Neural progenitor cell (in vitro differentiated cells): ENCODE data around the gene RAB6A. TPM values are rescaled to one million over a fixed set of nuclear protein-coding genes. Genes with fewer than 3 reads are reported as not detected.
"Not testable (repeated sequence)": the region's sequence is repeated elsewhere in the genome, so short reads cannot be mapped to it uniquely, and the experiment has no call there.

Experiments used
- DNase-seq: peaks from one replicate; pipeline ENCODE4 v3.0.0-alpha.2; 2016; ENCODE audit warnings: low spot score
- H2AFZ ChIP-seq: fragments of 200-600 bp; sonication (generic); replicated peaks from 2 replicates; pipeline ENCODE4 v1.6.1; 2016; ENCODE audit warnings: antibody characterized with exemption
- H3F3A ChIP-seq: fragments of 200-600 bp; sonication (generic); 2 replicates; pipeline ENCODE4 v1.6.1; 2016; ENCODE audit warnings: antibody characterized with exemption, low read depth
- H3K27ac ChIP-seq: fragments of 200-600 bp; sonication (generic); 2 replicates; pipeline ENCODE4 v1.5.1; 2016; ENCODE audit warnings: mild to moderate bottlenecking
- H3K27me3 ChIP-seq: fragments of 200-600 bp; sonication (generic); 2 replicates; pipeline ENCODE4 v1.6.1; 2016; ENCODE audit warnings: mild to moderate bottlenecking, moderate library complexity
- H3K36me3 ChIP-seq: fragments of 200-600 bp; sonication (generic); 2 replicates; pipeline ENCODE4 v1.5.1; 2016
- H3K4me1 ChIP-seq: fragments of 200-600 bp; sonication (generic); 2 replicates; pipeline ENCODE4 v1.6.1; 2016; ENCODE audit warnings: mixed run types
- H3K4me2 ChIP-seq: fragments of 200-600 bp; sonication (generic); 2 replicates; pipeline ENCODE4 v1.6.1; 2016
- H3K4me3 ChIP-seq: fragments of 200-600 bp; sonication (generic); 2 replicates; pipeline ENCODE4 v1.5.1; 2016
- H3K79me2 ChIP-seq: fragments of 200-600 bp; sonication (generic); 2 replicates; pipeline ENCODE4 v1.6.1; 2016; ENCODE audit warnings: low read depth
- H3K9ac ChIP-seq: fragments of 200-600 bp; sonication (generic); 2 replicates; pipeline ENCODE4 v1.6.1; 2016
- H3K9me3 ChIP-seq: fragments of 200-600 bp; sonication (generic); 2 replicates; pipeline ENCODE4 v1.5.1; 2016; ENCODE audit warnings: low read depth
- H4K20me1 ChIP-seq: fragments of 200-600 bp; sonication (generic); 2 replicates; pipeline ENCODE4 v1.6.1; 2016; ENCODE audit warnings: low read depth
- H3K27ac Mint-ChIP-seq: 3 replicates; pipeline ENCODE4 v1.8.0; 2021; ENCODE audit warnings: mixed read lengths
- H3K27me3 Mint-ChIP-seq: 2 replicates; pipeline ENCODE4 v1.8.0; 2022; ENCODE audit warnings: low read depth, mild to moderate bottlenecking, inconsistent platforms, moderate library complexity, mixed read lengths; ENCODE audit not compliant: insufficient read depth
- H3K36me3 Mint-ChIP-seq: 3 replicates; pipeline ENCODE4 v1.8.0; 2021; ENCODE audit warnings: mixed read lengths
- H3K4me1 Mint-ChIP-seq: 3 replicates; pipeline ENCODE4 v1.8.0; 2021; ENCODE audit warnings: mixed read lengths
- H3K4me3 Mint-ChIP-seq: 3 replicates; pipeline ENCODE4 v1.8.0; 2021; ENCODE audit warnings: mild to moderate bottlenecking, moderate library complexity, mixed read lengths
- H3K9me3 Mint-ChIP-seq: 3 replicates; pipeline ENCODE4 v1.8.0; 2020; ENCODE audit warnings: mixed read lengths
- EZH2 ChIP-seq: fragments of 200-600 bp; sonication (generic); IDR thresholded peaks from 2 replicates; pipeline ENCODE4 v1.6.1; 2017; ENCODE audit warnings: antibody characterized with exemption, mild to moderate bottlenecking, moderate library complexity
- EZH2phosphoT487 ChIP-seq: fragments of 200-600 bp; sonication (generic); IDR thresholded peaks from 2 replicates; pipeline ENCODE4 v1.6.1; 2017; ENCODE audit warnings: antibody characterized with exemption
- total RNA-seq: library from RNA; depleted of rRNA; stranded (reverse); fragments of >200 nt; gene quantifications from 2 replicates; pipeline ENCODE4 v1.2.3, GENCODE V29; 2015; ENCODE audit warnings: low replicate concordance
- TF ChIP-seq, protein P1 (sequence below): fragments of 200-600 bp; sonication (generic); IDR thresholded peaks from 2 replicates; pipeline ENCODE4 v1.5.1; 2017; ENCODE audit warnings: antibody characterized with exemption, mild to moderate bottlenecking

The RAB6A gene
- total RNA-seq, 1 donor from 2014 or later, result 54.7 TPM

GRCh38 chr11:73680687-73681086, 80.2 kb downstream of the RAB6A start:
- no peak for TF ChIP-seq EZH2phosphoT487
- no peak for TF ChIP-seq EZH2
- TF ChIP-seq, protein P1, sequence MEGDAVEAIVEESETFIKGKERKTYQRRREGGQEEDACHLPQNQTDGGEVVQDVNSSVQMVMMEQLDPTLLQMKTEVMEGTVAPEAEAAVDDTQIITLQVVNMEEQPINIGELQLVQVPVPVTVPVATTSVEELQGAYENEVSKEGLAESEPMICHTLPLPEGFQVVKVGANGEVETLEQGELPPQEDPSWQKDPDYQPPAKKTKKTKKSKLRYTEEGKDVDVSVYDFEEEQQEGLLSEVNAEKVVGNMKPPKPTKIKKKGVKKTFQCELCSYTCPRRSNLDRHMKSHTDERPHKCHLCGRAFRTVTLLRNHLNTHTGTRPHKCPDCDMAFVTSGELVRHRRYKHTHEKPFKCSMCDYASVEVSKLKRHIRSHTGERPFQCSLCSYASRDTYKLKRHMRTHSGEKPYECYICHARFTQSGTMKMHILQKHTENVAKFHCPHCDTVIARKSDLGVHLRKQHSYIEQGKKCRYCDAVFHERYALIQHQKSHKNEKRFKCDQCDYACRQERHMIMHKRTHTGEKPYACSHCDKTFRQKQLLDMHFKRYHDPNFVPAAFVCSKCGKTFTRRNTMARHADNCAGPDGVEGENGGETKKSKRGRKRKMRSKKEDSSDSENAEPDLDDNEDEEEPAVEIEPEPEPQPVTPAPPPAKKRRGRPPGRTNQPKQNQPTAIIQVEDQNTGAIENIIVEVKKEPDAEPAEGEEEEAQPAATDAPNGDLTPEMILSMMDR, result no peak
- peaks cover 16% of the 10 kb centered on the region for H3K36me3 Mint-ChIP-seq
- H3K27me3 Mint-ChIP-seq, result peaks cover 3% of the 10 kb centered on the region
- no peaks in the 10 kb centered on the region for H3K36me3 ChIP-seq
- no peak overlapping the region for H3K27ac ChIP-seq
- no peaks in the 10 kb centered on the region for H3K9me3 Mint-ChIP-seq
- no peak overlapping the region for H2AFZ ChIP-seq
- H3K4me3 ChIP-seq, result no peak overlapping the region
- DNase-seq, result no peak
- no peaks in the 10 kb centered on the region for H3K4me1 ChIP-seq
- H3K4me1 Mint-ChIP-seq, result no peaks in the 10 kb centered on the region
- no peak overlapping the region for H3K27ac Mint-ChIP-seq
- H3K79me2 ChIP-seq, result no peaks in the 10 kb centered on the region
- H3F3A ChIP-seq, result no peaks in the 10 kb centered on the region
- no peaks in the 10 kb centered on the region for H3K9me3 ChIP-seq
- H3K4me3 Mint-ChIP-seq, result no peak overlapping the region
- no peak overlapping the region for H3K4me2 ChIP-seq
- H3K9ac ChIP-seq, result no peak overlapping the region
- no peaks in the 10 kb centered on the region for H4K20me1 ChIP-seq
- H3K27me3 ChIP-seq, result no peaks in the 10 kb centered on the region

DNA sequence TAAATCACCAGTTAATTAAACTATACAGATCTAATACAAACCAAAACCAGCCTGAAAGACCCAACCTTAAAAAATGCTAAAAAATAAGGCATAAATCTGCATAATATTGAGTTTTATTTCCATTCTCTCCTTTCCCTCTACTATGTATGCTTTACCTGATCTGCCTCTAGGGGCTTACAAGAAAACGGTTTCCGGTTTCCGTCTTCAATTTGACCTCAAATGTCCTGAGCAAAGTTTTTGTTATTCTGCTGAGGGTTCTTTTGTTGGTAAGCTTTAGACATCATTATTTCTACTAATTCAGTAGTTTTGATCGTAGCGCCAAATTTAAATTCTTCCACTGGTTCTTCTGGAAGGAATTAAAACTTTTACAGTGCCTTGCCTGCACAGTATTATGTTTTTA, 84.3 kb downstream of the RAB6A start:
- H3K36me3 ChIP-seq, H3K27ac ChIP-seq, H3K9me3 Mint-ChIP-seq, H4K20me1 ChIP-seq, H3K9ac ChIP-seq, H3K27me3 Mint-ChIP-seq, H3K4me1 Mint-ChIP-seq, H3K27ac Mint-ChIP-seq, DNase-seq, H3K4me1 ChIP-seq, H3K9me3 ChIP-seq, H3K27me3 ChIP-seq, H3K4me3 ChIP-seq, H3K4me3 Mint-ChIP-seq, H2AFZ ChIP-seq, H3F3A ChIP-seq, H3K4me2 ChIP-seq, H3K79me2 ChIP-seq: not testable (repeated sequence)
- TF ChIP-seq, protein P1, result peak; percentile 25
- H3K36me3 Mint-ChIP-seq, result peaks cover 12% of the 10 kb centered on the region

DNA sequence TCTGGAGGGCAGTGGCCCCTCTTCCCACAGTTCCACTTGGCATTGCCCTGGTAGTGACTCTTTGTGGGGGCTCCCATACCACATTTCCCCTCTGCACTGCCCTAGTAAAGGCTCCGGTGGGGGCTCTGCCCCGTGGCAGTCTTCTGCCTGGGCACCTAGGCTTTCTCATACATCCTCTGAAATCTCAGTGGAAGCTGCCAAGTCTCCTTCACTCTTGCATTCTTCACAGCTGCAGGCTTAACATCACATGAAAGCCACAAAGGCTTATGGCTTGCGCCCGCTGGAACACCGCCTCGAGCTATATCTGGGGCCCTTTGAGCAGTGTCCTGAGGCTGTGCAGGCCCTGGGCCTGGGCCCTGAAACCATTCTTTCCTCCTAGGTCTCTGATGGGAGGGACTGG, 89.2 kb downstream of the RAB6A start:
- Mint-ChIP-seq H3K36me3 (peaks cover 7% of the 10 kb centered on the region), H3K4me3 (no peak overlapping the region), H3K27ac (no peak overlapping the region), H3K4me1 (no peaks in the 10 kb centered on the region), H3K9me3 (no peaks in the 10 kb centered on the region), H3K27me3 (peaks cover 2% of the 10 kb centered on the region)
- no peak overlapping the region for H3K27ac ChIP-seq
- no peaks in the 10 kb centered on the region for H3F3A ChIP-seq
- H3K9ac ChIP-seq, result no peak overlapping the region
- H2AFZ ChIP-seq, result no peak overlapping the region
- H3K9me3 ChIP-seq, result no peaks in the 10 kb centered on the region
- no peaks in the 10 kb centered on the region for H3K4me1 ChIP-seq
- DNase-seq, result no peak
- no peaks in the 10 kb centered on the region for H3K79me2 ChIP-seq
- H3K4me3 ChIP-seq, result no peak overlapping the region
- no peak overlapping the region for H3K4me2 ChIP-seq
- TF ChIP-seq EZH2phosphoT487, result no peak
- TF ChIP-seq, protein P1, result no peak
- TF ChIP-seq EZH2, result no peak
- H3K36me3 ChIP-seq, result no peaks in the 10 kb centered on the region
- no peaks in the 10 kb centered on the region for H4K20me1 ChIP-seq
- H3K27me3 ChIP-seq, result no peaks in the 10 kb centered on the region

- Histone ChIP-seq H3K4me2 (no peak overlapping the region), H3K9me3 (no peaks in the 10 kb centered on the region), H3K9ac (no peak overlapping the region), H3K27ac (no peak overlapping the region), H2AFZ (no peak overlapping the region), H3K4me1 (no peaks in the 10 kb centered on the region), H3K36me3 (no peaks in the 10 kb centered on the region), H3K4me3 (no peak overlapping the region), H3K27me3 (no peaks in the 10 kb centered on the region), H3K79me2 (no peaks in the 10 kb centered on the region), H4K20me1 (no peaks in the 10 kb centered on the region), H3F3A (no peaks in the 10 kb centered on the region)
- no peak for DNase-seq
- Mint-ChIP-seq H3K4me3 (no peak overlapping the region), H3K27me3 (peaks cover 2% of the 10 kb centered on the region), H3K9me3 (no peaks in the 10 kb centered on the region), H3K27ac (no peak overlapping the region), H3K36me3 (peaks cover 4% of the 10 kb centered on the region), H3K4me1 (no peaks in the 10 kb centered on the region)
- TF ChIP-seq EZH2phosphoT487, result no peak
- no peak for TF ChIP-seq EZH2
- TF ChIP-seq, protein P1, result no peak
These were observed 90.1 kb downstream of the RAB6A start for GRCh38 chr11:73670808-73671207.
